HG02798 (cell line): ENCODE measurements around the gene KLRB1.
"Not testable (repeated sequence)": the region's sequence is repeated elsewhere in the genome, so short reads cannot be mapped to it uniquely, and the experiment has no call there.

Source experiments
- ATAC-seq: cut with Tn5 transposase; IDR thresholded peaks from one replicate; pipeline ENCODE4 v1.9.1; 2021; ENCODE audit warnings: mild to moderate bottlenecking; ENCODE audit not compliant: unreplicated experiment, poor library complexity

The KLRB1 gene

GRCh38 chr12:9562841-9563453, 44.8 kb downstream of the KLRB1 start:
- not testable (repeated sequence) for ATAC-seq

GRCh38 chr12:9545489-9545888, 62.2 kb downstream of the KLRB1 start:
- ATAC-seq = not testable (repeated sequence)
